Activated CD4-positive, alpha-beta T cell treated with anti-CD3 and anti-CD28 coated beads, Interleukin-2, amount 50 U/mL, for 4 hours (primary cell): Measurements from ENCODE around the gene RCAN2.

ENCODE experiments used
- DNase-seq, 2 experiments: peaks; one replicate each; pipeline ENCODE4 v3.0.0-alpha.2; 2020

The RCAN2 gene

DNA sequence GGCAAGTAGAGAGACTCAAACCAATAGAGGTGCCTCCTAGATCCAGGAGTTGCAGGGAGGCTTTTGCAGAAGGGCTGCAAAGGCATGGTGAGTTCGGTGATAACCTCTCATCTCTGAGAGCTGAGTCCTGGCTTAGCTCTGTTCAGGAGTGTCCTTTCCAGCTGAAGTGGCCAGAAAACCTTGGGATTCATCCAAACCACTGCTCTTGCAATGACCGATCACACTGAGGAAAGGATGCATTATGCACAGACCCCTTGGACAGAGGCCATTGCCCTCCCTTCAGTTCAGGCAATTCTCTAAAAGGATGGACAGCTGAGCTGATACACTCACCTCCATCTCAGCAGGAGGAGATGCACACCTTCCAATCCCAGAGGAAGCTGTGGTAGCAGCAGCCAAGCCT is 161.7 kb downstream of the RCAN2 start:
- no peak for DNase-seq

- DNase-seq = no peak
Observed at GRCh38 chr6:46327779-46328178, 163.5 kb downstream of the RCAN2 start.

DNA sequence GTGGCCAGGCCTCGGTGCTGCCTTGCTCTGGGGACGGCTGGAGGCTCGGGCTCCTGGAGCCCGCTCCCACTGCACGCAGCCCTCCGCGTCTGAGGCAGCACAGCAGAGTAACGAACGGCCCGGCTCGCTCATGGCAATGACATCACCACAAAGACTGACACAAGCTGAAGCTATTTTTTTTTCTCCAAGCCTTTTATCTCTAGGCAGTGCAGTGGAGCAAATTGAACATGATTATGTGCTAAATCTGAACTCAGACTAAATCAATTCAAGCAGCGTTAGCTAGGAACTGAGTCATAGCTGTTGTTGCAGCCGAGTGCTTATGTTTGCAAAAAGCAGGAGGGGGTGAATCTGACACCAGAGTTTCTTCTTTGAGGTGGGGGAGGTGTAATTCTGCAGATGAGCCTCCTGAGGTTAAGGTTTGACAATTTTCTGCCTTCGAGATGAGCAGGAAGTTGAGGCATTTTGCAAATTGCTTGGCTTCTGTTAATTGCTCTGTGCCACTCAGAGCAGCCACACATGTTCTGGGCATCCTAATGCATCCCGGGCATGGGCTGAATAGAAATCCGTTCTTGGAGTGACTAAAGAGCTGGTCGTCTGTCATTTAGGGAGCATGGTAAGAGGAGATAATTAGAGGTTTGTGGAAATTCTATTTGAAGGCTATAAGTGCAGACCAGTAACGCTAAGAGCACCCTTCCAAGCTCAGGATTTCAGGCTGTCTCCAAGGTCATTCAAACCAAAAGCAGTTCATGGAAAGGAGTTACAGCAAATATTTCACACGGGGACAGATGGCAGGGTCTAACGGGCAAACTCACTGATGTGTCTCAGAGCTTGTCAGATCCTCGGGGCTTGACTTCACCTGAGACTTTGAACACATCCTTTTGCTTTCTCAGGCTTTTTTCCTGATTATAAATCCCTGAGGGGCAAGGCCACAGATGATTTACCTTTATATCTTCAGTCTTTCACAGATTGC is 165.4 kb downstream of the RCAN2 start:
- DNase-seq = no peak

- no peak for DNase-seq
Observed at GRCh38 chr6:46324706-46325105, 166.5 kb downstream of the RCAN2 start.

DNA sequence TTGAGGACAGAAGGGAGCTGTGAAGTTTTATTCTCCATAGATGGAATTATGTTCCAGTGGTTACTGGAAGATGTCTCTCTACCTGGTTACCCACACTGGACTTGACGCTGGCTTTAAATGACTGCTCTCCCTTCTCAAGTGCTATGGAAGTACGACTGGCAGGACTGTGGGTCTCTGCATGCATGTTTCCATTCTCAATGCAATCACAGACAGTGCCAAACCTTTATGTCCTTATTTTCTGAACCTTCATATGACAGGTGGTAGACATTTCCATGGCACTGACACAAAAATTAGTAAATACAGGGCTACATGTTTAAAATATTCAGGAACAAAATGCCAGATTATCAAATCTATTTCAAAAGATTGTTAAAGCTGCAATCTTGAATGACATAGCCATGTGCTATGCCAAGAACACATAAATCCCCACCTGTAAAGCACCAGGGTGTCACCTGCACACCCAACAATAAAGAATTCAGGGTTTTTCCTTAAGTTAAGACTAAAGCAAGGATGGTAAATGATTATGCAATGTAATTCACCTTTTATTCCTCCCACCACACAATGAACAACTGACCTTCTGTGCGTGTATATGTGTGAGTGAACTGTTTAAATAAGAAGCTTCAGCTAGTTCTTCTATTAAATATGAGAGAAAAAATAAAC is 167.2 kb downstream of the RCAN2 start:
- DNase-seq = no peak

- DNase-seq = no peak
Observed at GRCh38 chr6:46323312-46323965, 167.8 kb downstream of the RCAN2 start.

DNA sequence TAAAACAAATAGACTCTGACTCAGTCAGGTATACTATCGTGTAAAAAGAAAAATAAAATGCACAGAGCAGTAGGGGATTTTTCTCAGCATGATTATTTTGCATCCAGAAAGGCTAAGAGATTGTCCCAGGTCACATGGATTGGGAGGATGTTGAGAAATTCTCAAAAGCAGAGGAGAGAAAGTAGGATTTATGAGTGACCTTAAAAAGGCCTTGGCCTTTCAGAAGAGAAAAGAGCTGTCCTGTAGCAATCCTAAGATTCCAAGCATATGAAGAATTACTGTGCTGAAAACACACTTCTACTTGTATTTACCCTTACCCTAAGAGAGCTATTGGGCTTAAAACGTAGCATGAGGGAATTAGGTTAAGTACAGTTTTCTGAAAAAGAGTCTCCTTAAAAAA is 170.7 kb downstream of the RCAN2 start:
- no peak for DNase-seq

GRCh38 chr6:46315589-46315988 is 175.7 kb downstream of the RCAN2 start:
- no peak for DNase-seq

DNA sequence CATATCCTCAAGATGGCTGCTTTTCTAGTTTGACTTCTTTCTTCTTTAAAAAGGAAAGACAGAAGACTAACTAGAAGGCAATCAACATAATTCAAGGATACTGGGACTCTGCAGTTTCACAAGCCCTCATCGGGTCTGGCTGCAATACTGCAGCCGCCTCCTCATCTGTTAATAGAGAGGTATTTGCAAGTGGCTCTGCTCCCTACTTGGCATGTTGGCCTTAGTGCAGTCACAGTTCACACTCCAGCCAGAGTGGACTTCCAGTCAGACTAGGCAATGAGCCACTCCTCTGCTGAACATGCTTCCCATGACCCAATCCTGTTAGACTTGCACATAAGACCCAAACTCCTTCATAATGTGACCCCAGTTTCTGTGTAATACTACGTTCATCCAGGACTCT is 178.6 kb downstream of the RCAN2 start:
- no peak for DNase-seq

DNA sequence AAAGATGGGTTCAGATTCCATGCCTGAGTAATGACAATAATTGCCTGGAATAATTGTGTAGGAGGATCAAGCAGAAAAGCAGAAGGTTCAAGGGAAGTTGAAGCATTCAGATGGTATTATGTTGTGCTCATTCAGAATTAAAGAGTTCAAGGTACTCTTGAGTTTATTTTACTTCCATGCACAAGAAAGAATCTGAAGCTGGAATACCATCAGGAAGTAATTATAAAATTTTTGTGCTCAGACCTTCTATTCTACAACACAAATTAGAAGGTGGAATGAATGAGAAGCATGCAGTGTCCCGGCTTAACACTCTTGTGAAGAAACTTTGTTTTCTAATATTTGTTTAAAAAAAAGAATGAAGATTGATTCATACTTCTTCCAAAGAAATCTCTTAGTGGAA is 181.1 kb downstream of the RCAN2 start:
- no peak for DNase-seq

- DNase-seq = no peak
Observed at GRCh38 chr6:46306431-46306830, 184.8 kb downstream of the RCAN2 start.

- no peak for DNase-seq
Observed at GRCh38 chr6:46305833-46306232, 185.4 kb downstream of the RCAN2 start.

DNA sequence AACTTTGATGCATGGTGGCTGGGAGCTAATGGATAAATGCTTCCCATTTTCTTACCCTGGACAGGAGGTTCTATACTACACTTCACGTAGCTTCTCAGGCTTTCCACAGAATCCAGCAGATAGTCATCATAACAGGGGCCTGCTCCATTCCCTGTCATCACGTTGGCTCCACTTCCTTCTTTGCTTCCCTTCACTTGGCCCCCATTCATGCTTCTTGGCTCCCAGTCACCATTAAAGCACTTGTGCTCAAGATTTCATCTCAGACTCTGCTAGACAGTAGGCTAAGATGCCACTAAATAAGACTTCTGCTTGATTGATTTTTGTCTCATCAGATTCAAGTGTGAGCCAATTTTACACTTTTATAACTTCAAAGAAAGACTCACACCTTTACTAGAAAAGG is 186.0 kb downstream of the RCAN2 start:
- DNase-seq = no peak

GRCh38 chr6:46302816-46303215 is 188.4 kb downstream of the RCAN2 start:
- no peak for DNase-seq

GRCh38 chr6:46302176-46302575 is 189.1 kb downstream of the RCAN2 start:
- DNase-seq = no peak

- no peak for DNase-seq
Observed at GRCh38 chr6:46299253-46299652, 192.0 kb downstream of the RCAN2 start.

DNA sequence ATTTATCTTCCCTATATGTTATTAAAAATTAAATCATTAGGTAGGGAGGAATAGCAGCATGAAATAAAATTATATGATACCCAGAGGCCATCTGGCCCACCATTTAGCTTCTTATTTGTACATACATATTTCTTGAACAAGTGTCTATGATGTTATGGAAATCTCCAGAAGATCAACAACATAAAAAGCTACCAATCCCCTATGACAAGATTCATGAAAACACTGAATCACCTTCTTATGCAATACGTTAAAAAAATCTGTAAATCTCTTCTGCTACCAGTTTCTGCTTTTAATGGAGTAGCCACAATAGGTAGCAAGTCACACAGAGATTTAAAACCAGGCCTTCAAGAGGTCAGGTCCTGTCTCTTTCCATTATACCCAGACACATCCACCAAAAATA is 194.7 kb downstream of the RCAN2 start:
- DNase-seq = no peak

- DNase-seq = no peak
Observed at GRCh38 chr6:46293641-46294316, 197.5 kb downstream of the RCAN2 start.

DNA sequence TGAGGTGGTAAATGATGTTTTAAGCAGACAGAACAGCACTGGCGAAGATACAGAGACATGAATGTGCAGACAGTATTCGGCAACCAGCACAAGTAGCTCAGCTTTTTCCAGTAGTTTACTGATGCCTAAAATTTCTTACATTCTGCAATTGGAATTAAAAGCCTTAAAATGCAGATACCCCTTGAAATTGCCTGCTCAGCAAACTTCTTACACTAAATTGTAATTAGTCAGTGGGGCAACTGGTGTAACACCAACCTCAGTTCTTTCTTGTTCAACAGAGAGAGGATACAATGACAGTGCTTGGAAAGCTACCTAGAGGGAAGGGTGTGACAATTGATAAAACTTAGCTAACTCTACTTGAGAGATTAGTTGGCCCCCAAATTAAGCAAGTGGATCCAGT is 199.4 kb downstream of the RCAN2 start:
- no peak for DNase-seq

GRCh38 chr6:46291275-46291633 is 200.0 kb downstream of the RCAN2 start:
- DNase-seq = no peak

DNA sequence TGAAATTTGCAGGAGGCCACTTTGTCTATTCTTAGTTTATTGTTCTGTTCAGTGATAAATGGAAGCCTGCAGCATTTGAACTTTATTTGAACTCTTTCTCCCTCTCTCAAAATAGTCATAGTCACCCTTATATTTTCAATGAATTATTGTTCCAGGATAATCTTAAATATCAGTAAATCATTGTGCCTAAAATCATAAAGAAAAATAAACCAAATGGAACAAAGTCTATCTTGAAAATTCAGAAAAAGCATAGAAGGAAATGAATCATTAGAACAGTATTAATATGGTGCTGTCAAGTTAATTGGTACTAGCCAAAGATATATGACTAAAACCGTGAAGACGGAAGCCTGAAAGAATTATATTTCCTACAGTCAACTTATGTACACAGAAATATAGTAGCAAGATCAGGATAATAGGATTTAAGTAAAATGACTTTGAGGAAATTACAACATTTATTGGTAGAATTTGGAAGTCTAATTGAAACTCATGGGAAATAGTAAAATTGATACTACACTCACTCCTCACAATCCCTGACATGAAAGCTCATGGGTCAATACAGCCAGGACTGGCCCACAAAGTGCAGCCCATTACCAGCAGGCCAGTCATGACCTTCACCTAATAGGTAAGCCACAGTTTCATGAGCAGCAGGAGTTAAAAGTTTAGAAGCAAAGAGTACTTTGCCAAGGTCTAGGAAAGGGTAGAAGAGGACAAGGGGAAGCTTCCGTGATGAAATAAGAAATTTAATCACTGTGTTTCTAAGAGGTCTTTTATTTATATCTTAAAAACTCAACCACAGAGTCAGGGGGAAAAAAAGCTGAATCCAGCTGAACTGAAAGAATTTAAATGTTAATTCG is 200.6 kb downstream of the RCAN2 start:
- no peak for DNase-seq

DNA sequence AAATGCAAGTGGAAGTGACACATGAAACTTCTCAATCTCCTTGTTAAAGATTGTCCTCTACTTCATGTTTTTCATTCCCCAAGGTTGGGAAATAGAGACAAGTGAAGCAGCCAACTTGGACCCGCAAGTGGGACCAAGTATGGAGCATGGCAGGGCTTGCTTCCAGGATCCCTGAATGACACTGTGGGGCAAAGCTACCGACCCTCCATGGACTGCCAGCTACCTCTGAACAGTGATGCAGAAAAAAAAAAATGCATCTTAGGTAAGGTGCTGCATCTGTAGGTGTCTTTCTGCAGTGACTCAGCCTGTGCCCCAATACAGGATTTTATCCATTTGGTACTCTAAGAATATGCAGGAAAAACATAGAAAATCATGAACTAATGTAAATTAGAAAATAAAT is 201.4 kb downstream of the RCAN2 start:
- no peak for DNase-seq
